Measurements from ENCODE around the gene DHDH.

DHDH gene

GRCh38 chr19:48967346-48968178, 34.1 kb downstream of the DHDH start:
- DNase-seq: peak; percentile 43

GRCh38 chr19:48968179-48968661, 34.7 kb downstream of the DHDH start:
- no peak for DNase-seq

- no peak for DNase-seq
These were observed 35.3 kb downstream of the DHDH start for GRCh38 chr19:48968813-48969218.

- DNase-seq: no peak
These were observed 36.0 kb downstream of the DHDH start for GRCh38 chr19:48969276-48970138.

GRCh38 chr19:48970139-48970766, 36.8 kb downstream of the DHDH start:
- DNase-seq: no peak

GRCh38 chr19:48970923-48971395, 37.5 kb downstream of the DHDH start:
- DNase-seq: peak; percentile 83

- DNase-seq: peak; percentile 58
These were observed 42.7 kb downstream of the DHDH start for GRCh38 chr19:48975947-48976847.

GRCh38 chr19:48977061-48977460, 43.6 kb downstream of the DHDH start:
- DNase-seq: no peak

GRCh38 chr19:48982280-48982679, 48.8 kb downstream of the DHDH start:
- no peak for DNase-seq

- no peak for DNase-seq
These were observed 52.2 kb downstream of the DHDH start for GRCh38 chr19:48985711-48986110.

GRCh38 chr19:48986211-48986610, 52.7 kb downstream of the DHDH start:
- DNase-seq: no peak

- no peak for DNase-seq
These were observed 53.8 kb downstream of the DHDH start for GRCh38 chr19:48987323-48987722.

GRCh38 chr19:48988286-48988685, 54.8 kb downstream of the DHDH start:
- no peak for DNase-seq

GRCh38 chr19:48988860-48989259, 55.4 kb downstream of the DHDH start:
- DNase-seq: no peak

- no peak for DNase-seq
These were observed 56.3 kb downstream of the DHDH start for GRCh38 chr19:48989701-48990291.

GRCh38 chr19:48990400-48990799, 56.9 kb downstream of the DHDH start:
- no peak for DNase-seq

- DNase-seq: no peak
These were observed 57.6 kb downstream of the DHDH start for GRCh38 chr19:48991011-48991609.

- DNase-seq: no peak
These were observed 58.5 kb downstream of the DHDH start for GRCh38 chr19:48991873-48992580.

- no peak for DNase-seq
These were observed 59.2 kb downstream of the DHDH start for GRCh38 chr19:48992581-48993174.
